Mucosa of rectum (tissue), 2 donors: ENCODE measurements around the gene TSGA10IP.

Experiments used
- H3K27ac ChIP-seq, 2 donors: one replicate each; pipeline ENCODE4 v1.7.0; 2013; ENCODE audit warnings: inconsistent platforms in 2 of 2, low read depth in 2 of 2, low read length in 2 of 2
- H3K27me3 ChIP-seq, 2 donors: one replicate each; pipeline ENCODE4 v1.7.0; 2013; ENCODE audit warnings: low read length in 2 of 2; ENCODE audit not compliant: control insufficient read depth in 2 of 2, insufficient read depth in 2 of 2
- H3K36me3 ChIP-seq, 2 donors: one replicate each; pipeline ENCODE4 v1.7.0; 2013; ENCODE audit warnings: low read length in 2 of 2; ENCODE audit not compliant: control insufficient read depth in 2 of 2, insufficient read depth in 2 of 2
- H3K4me1 ChIP-seq, 2 donors: one replicate each; pipeline ENCODE4 v1.7.0; 2013; ENCODE audit warnings: low read length in 2 of 2, mild to moderate bottlenecking in 1 of 2; ENCODE audit not compliant: control insufficient read depth in 2 of 2, insufficient read depth in 2 of 2
- H3K4me3 ChIP-seq, 2 donors: one replicate each; pipeline ENCODE4 v1.7.0; 2013; ENCODE audit warnings: low read length in 2 of 2
- H3K9ac ChIP-seq, 2 donors: one replicate each; pipeline ENCODE4 v1.7.0; 2013; ENCODE audit warnings: low read length in 2 of 2, low read depth in 1 of 2, mild to moderate bottlenecking in 1 of 2
- H3K9me3 ChIP-seq, 2 donors: one replicate each; pipeline ENCODE4 v1.7.0; 2013; ENCODE audit warnings: low read length in 2 of 2; ENCODE audit not compliant: control insufficient read depth in 2 of 2
- donor health status: healthy.
- donor health status: Normal muscosa, but diverticular disease.

Gene TSGA10IP

DNA sequence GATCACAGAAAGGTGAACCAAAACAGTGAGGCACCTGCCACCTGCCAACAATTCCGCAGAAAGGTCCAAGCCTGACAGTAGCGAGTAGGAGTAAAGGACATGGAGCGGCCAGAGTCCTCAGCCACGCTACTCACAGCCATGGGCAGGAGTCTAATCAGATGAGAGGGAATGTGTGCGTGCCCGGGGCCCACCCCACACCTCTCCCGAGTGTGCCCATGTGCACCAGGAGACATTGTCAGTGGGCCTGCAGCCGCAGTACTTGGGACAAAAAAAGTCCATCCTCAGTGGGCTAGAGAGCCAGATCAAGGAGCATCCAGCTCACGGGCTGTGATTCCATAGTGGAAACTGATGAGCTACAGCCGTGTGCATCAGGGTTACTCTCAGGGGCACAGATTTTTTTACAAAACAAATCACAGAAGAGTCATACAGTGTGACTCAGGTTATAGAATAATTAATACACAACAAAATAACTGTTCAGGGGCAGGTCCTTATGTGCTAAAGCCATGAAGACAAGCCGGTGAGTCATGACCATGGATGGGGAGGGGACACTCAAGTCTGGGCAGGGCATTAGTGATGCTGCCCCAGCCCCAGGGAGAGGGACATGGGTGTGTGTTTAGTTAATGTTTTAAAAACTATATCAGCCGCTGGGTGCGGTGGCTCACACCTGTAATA is 28.3 kb downstream of the TSGA10IP start:
- H3K9me3 ChIP-seq: no peaks in the 10 kb centered on the region
- no peaks in the 10 kb centered on the region for H3K4me1 ChIP-seq
- no peaks in the 10 kb centered on the region for H3K27me3 ChIP-seq
- no peak overlapping the region for H3K27ac ChIP-seq
- H3K4me3 ChIP-seq: no peak overlapping the region
- H3K36me3 ChIP-seq: peaks cover 23 to 42% of the 10 kb centered on the region in 2 donors
- no peak overlapping the region for H3K9ac ChIP-seq

DNA sequence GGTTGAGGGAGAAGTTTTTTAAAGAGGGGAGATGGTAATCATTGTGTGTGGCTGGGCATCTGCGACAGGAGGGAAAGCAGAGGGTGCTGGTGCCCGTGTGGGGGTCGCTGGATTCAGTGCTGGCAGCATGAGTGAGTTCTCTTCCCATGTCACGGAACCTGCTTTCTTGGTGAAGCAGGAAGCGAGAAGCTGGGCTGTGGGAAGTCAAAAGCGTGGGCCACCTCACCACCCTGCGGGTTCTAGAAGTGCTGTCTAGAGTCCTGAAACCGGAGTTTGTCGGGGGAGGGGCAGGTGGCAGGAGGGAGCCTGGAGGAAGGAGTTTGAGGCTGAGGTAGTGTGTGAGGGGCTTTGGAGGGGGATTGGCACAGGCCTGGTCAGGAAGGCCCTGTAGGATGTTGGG is 30.5 kb downstream of the TSGA10IP start:
- Histone ChIP-seq H3K27ac (no peak overlapping the region), H3K4me1 (no peaks in the 10 kb centered on the region), H3K4me3 (no peak overlapping the region), H3K27me3 (no peaks in the 10 kb centered on the region), H3K36me3 (peaks cover 25 to 36% of the 10 kb centered on the region in 2 donors), H3K9ac (no peak overlapping the region), H3K9me3 (no peaks in the 10 kb centered on the region)

DNA sequence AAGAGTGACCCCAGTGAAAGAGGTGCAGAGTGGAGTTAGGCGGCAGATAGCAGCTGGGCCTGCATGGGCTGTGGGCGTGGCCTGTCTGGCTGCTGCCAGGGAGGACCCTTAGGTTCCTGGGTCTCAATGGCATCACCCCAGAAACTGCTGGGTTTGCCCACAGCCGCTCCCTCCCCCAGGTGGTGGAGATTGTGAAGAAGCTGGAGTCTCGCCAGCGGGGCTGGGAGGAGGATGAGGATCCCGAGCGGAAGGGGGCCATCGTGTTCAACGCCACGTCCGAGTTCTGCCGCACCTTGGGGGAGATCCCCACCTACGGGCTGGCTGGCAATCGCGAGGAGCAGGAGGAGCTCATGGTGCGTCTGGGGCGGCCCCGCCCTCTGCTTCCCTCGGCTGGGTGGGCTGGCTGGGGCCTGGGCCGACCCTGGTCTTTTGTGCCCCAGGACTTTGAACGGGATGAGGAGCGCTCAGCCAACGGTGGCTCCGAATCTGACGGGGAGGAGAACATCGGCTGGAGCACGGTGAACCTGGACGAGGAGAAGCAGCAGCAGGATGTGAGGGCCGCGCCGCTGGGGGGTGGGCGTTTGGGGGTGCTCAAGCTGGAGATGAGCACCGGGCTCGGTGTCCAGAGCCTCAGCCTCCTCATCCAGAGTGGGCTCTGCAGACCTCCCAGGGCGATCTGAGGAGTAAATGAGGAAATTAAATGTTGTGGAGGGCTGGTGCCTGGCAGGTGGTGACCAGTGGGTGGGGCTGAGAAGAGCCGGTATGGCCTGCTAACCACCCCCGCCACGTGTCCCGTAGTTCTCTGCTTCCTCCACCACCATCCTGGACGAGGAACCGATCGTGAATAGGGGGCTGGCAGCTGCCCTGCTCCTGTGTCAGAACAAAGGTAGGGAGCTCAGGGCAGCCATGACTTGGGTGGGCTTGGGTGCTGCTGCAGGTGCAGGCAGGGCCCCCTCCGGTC is 31.2 kb downstream of the TSGA10IP start:
- Histone ChIP-seq H3K4me3 (no peak overlapping the region), H3K27me3 (no peaks in the 10 kb centered on the region), H3K9me3 (no peaks in the 10 kb centered on the region), H3K36me3 (peaks cover 25 to 36% of the 10 kb centered on the region in 2 donors), H3K9ac (no peak overlapping the region), H3K4me1 (no peaks in the 10 kb centered on the region), H3K27ac (no peak overlapping the region)

DNA sequence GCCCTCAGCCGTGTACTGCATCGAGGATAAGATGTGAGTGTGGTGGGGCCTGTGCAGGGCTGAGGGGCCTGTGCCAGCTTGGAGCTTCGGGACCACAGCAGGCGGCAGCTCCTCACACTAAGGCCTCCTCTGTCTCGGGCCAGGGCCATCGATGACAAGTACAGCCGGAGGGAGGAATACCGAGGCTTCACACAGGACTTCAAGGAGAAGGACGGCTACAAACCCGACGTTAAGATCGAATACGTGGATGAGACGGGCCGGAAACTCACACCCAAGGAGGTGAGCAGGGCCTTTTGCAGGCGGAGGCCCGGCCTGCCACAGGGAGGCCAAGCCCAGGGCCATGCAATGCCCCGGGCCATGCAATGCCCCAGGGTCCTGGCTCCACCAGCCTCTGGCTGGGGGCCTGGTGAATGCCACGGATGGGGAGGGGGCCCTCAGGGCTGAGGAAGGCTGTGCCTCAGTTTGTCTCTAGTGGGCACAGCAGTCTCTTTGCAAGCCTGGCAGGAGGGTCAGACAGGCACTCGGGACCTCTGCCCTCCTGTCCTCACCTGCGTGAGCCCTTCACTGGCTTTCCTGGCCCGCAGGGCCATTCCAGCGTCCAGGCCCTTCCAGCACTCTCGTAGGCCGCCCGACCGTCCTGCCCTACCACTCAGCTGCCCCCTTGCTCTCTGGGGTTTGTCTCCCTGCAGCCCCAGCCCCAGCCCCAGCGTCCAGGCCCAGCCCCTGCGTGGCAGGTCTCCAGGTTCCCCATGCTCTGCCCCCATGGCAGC is 32.5 kb downstream of the TSGA10IP start:
- no peaks in the 10 kb centered on the region for H3K27me3 ChIP-seq
- H3K36me3 ChIP-seq: peaks cover 25 to 34% of the 10 kb centered on the region in 2 donors
- no peaks in the 10 kb centered on the region for H3K9me3 ChIP-seq
- H3K4me1 ChIP-seq: no peaks in the 10 kb centered on the region
- no peak overlapping the region for H3K9ac ChIP-seq
- no peak overlapping the region for H3K27ac ChIP-seq
- no peak overlapping the region for H3K4me3 ChIP-seq

DNA sequence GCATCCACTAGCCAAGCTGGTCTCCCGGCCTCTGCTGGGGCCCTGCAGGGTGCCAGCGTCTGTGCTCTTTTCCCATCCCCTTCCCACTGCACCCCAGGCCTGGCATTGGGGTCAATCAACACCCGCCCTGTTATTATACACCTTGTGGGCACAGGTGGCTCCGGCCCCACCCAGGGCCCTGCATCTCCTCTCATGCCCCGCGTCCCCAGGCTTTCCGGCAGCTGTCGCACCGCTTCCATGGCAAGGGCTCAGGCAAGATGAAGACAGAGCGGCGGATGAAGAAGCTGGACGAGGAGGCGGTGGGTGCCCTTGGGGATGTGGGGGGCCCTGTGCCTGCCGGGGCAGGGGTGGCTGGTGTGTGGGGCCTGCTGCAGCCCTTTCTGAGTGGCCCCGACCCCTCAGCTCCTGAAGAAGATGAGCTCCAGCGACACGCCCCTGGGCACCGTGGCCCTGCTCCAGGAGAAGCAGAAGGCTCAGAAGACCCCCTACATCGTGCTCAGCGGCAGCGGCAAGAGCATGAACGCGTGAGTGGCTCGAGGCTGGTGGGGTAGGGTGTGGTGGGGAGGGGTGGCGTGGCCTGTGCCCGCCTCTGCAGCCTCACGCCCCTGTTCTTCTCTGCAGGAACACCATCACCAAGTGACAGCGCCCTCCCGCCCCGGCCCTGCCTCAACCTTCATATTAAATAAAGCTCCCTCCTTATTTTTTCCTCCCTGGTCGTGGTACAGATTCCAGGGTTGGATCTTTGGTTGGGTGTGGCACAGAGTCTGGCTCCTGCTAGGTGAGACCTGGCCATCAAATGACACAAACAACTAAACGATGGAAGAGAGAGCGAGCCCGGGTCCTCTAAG is 33.3 kb downstream of the TSGA10IP start:
- H3K9ac ChIP-seq: no peak overlapping the region
- no peaks in the 10 kb centered on the region for H3K9me3 ChIP-seq
- no peak overlapping the region for H3K27ac ChIP-seq
- H3K4me1 ChIP-seq: no peaks in the 10 kb centered on the region
- H3K36me3 ChIP-seq: peaks cover 25 to 31% of the 10 kb centered on the region in 2 donors
- no peak overlapping the region for H3K4me3 ChIP-seq
- H3K27me3 ChIP-seq: no peaks in the 10 kb centered on the region

DNA sequence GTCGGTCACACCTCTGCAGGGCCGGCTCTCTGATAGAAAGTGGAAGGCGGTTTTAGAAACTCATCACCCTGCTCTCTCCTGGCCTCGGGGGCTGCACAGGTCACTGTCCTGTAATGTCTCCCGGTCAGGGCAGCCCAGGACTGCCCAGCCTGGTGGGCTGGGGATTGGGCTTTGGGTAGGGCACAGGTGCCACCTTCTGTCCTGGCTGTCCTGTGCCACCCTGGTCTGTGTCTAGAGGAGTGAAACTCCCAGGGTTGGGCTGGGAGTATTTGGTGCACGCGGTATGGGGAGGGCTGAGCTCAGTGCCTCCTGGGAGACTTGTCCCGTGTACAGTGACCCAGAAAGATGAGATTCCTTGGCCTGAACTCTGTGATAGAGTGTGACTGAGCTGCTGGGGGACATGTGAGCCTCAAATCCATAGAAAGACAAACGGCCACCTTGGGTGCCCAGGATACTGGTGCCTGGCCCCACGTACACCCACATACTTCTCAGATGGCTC is 34.0 kb downstream of the TSGA10IP start:
- Histone ChIP-seq H3K4me3 (no peak overlapping the region), H3K36me3 (peaks cover 25 to 31% of the 10 kb centered on the region in 2 donors), H3K9me3 (no peaks in the 10 kb centered on the region), H3K9ac (no peak overlapping the region), H3K27me3 (no peaks in the 10 kb centered on the region), H3K27ac (no peak overlapping the region), H3K4me1 (no peaks in the 10 kb centered on the region)

DNA sequence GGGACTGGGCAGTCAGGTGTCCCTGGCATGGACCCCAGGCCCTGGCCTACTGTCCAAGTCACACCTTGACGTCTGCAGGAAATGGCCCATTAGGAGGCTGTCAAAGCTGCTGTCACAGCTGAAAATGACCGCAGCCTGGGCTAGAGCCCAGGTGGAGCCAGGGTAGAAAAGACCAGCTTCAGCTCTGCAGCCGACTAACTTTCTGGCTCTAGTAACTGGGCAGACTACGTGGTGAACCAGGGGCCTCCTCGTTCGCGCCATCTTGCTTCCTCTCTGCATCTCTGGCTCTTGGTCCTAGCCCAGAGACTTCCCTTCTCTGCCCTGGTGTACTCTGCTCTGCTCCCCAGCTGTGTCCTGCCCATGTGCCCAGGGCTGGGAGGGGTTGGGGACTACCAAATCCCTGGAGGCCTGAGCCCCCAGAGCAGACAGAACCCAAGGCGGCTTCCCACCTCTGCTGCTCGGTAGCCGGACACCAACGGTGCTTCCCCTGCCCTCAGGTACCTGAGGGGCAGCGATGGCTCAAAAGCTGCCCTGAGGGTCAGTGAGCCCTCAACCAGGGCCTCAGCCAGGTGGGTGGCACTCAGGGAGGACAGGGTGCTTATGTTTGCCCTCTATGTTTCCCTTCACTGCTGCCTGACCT is 35.9 kb downstream of the TSGA10IP start:
- H3K27ac ChIP-seq: no peak overlapping the region
- H3K9ac ChIP-seq: no peak overlapping the region
- H3K4me3 ChIP-seq: no peak overlapping the region
- H3K4me1 ChIP-seq: no peaks in the 10 kb centered on the region
- no peaks in the 10 kb centered on the region for H3K9me3 ChIP-seq
- H3K27me3 ChIP-seq: no peaks in the 10 kb centered on the region
- H3K36me3 ChIP-seq: peaks cover 25 to 28% of the 10 kb centered on the region in 2 donors

DNA sequence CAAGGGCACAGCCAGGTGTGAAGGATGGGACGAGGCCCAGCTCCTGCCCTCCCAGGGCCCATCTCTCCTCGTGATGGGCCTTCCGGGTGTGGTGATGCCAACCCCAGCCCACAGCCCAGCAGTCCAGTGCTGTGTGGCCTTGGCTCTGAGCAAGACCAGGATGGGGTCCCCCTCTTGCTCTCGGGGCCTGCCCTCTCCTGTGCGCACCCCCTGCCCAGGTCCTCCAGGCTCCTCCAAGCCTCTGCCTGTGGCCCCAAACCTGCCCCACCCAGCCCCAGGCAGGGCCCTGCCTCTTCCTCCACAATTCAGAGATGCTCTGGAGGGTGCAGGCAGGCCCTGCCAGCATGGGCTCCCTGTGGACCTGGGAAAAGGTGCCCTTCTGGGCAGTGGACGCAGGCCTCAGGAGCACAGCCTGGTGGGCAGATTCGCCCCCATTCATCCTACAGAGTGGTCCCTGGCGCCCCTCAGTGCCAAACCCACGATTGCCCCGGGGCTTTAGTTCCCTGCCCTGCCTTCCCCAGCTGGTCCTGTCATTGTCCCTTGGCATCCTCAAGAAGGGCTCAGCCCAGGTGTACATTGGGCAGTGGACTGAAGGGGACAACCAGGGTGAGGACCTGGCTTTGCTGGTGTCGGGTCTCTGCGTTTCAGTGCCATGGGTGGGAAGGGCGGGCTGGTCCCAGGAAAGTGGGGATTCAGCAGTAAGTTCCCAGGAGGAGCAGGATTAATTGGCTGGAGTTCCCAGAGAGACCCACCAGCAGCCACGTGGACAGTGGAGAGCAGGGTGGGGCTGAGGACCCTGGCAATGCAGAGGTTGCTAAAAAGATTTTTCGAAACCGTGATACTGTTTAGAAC is 36.9 kb downstream of the TSGA10IP start:
- Histone ChIP-seq H3K4me3 (no peak overlapping the region), H3K27me3 (no peaks in the 10 kb centered on the region), H3K36me3 (peaks cover 19 to 20% of the 10 kb centered on the region in 2 donors), H3K9ac (no peak overlapping the region), H3K4me1 (no peaks in the 10 kb centered on the region), H3K9me3 (no peaks in the 10 kb centered on the region), H3K27ac (no peak overlapping the region)
